CD4-positive, alpha-beta T cell treated with Interleukin-10 for 1 hour (primary cell): Measurements from ENCODE around the gene PDE8B.

Experiments
- DNase-seq: peaks from one replicate; pipeline ENCODE4 v3.0.0-alpha.2; 2020

The PDE8B gene

GRCh38 chr5:77418162-77418561 is 207.7 kb downstream of the PDE8B start:
- no peak for DNase-seq

- no peak for DNase-seq
Measured at GRCh38 chr5:77418601-77419581, 208.4 kb downstream of the PDE8B start.

GRCh38 chr5:77419644-77420582 is 209.4 kb downstream of the PDE8B start:
- DNase-seq: no peak

- DNase-seq: no peak
Measured at GRCh38 chr5:77420940-77421339, 210.5 kb downstream of the PDE8B start.

- DNase-seq: no peak
Measured at GRCh38 chr5:77423022-77423750, 212.7 kb downstream of the PDE8B start.

GRCh38 chr5:77424921-77425320 is 214.4 kb downstream of the PDE8B start:
- no peak for DNase-seq

GRCh38 chr5:77425420-77425819 is 214.9 kb downstream of the PDE8B start:
- DNase-seq: no peak

GRCh38 chr5:77425998-77426659 is 215.6 kb downstream of the PDE8B start:
- DNase-seq: no peak

GRCh38 chr5:77426670-77427069 is 216.2 kb downstream of the PDE8B start:
- DNase-seq: no peak

- DNase-seq: no peak
Measured at GRCh38 chr5:77427998-77428397, 217.5 kb downstream of the PDE8B start.

- no peak for DNase-seq
Measured at GRCh38 chr5:77428526-77428925, 218.0 kb downstream of the PDE8B start.

GRCh38 chr5:77430726-77431125 is 220.2 kb downstream of the PDE8B start:
- no peak for DNase-seq

GRCh38 chr5:77431286-77431685 is 220.8 kb downstream of the PDE8B start:
- DNase-seq: no peak

GRCh38 chr5:77431719-77432118 is 221.2 kb downstream of the PDE8B start:
- DNase-seq: no peak

- DNase-seq: peak; percentile 4
Measured at GRCh38 chr5:77437194-77437593, 226.7 kb downstream of the PDE8B start.

GRCh38 chr5:77438071-77438470 is 227.6 kb downstream of the PDE8B start:
- DNase-seq: no peak

GRCh38 chr5:77443670-77444069 is 233.2 kb downstream of the PDE8B start:
- no peak for DNase-seq

- DNase-seq: no peak
Measured at GRCh38 chr5:77444356-77444755, 233.9 kb downstream of the PDE8B start.

- DNase-seq: no peak
Measured at GRCh38 chr5:77448831-77449230, 238.4 kb downstream of the PDE8B start.

- DNase-seq: no peak
Measured at GRCh38 chr5:77449277-77449676, 238.8 kb downstream of the PDE8B start.

- no peak for DNase-seq
Measured at GRCh38 chr5:77449981-77450380, 239.5 kb downstream of the PDE8B start.

- no peak for DNase-seq
Measured at GRCh38 chr5:77452351-77452750, 241.9 kb downstream of the PDE8B start.
